ENCODE measurements around the gene MYBPC3. TPM values are rescaled to one million over a fixed set of nuclear protein-coding genes. Genes with fewer than 3 reads are reported as not detected.

The MYBPC3 gene
- total RNA-seq, 2 donors from 2014 or later, result 0.42 TPM; not detected in 1

GRCh38 chr11:47351156-47352126 lies 1.1 kb downstream of the MYBPC3 start:
- H3K9ac ChIP-seq (ENCODE audit: low read depth in 2 of 2, low read length in 2 of 2), result no peak overlapping the region
- DNase-seq, result no peak
- H3K36me3 ChIP-seq, result no peaks in the 10 kb centered on the region
- intact Hi-C loops (cut with DNase I), result loop anchor here (10.0 kb wide), 1 partner anchor 467 kb away; no protein-coding TSS in a partner anchor
- TF ChIP-seq CTCF (IDR thresholded peaks at IDR 0.05), result no peak
- H3K27ac ChIP-seq, result no peak overlapping the region
- H3K9me3 ChIP-seq, result no peaks in the 10 kb centered on the region
- no peaks in the 10 kb centered on the region for H3K4me1 ChIP-seq
- no peak overlapping the region for H3K4me3 ChIP-seq
- H3K27me3 ChIP-seq, result no peaks in the 10 kb centered on the region

GRCh38 chr11:47350315-47350714 lies 2.2 kb downstream of the MYBPC3 start:
- intact Hi-C loops (cut with DNase I), result loop anchor here (10.0 kb wide), 1 partner anchor 466 kb away; no protein-coding TSS in a partner anchor
- TF ChIP-seq CTCF (IDR thresholded peaks at IDR 0.05), result no peak

GRCh38 chr11:47349521-47350095 lies 2.9 kb downstream of the MYBPC3 start:
- Histone ChIP-seq H3K9me3 (no peaks in the 10 kb centered on the region), H3K9ac (ENCODE audit: low read depth in 2 of 2, low read length in 2 of 2) (no peak overlapping the region), H3K4me1 (no peaks in the 10 kb centered on the region), H3K4me3 (no peak overlapping the region), H3K27me3 (no peaks in the 10 kb centered on the region), H3K36me3 (no peaks in the 10 kb centered on the region), H3K27ac (no peak overlapping the region)
- TF ChIP-seq CTCF (IDR thresholded peaks at IDR 0.05), result no peak
- DNase-seq, result no peak
- intact Hi-C loops (cut with DNase I), result loop anchor here (10.0 kb wide), 1 partner anchor 465 kb away; no protein-coding TSS in a partner anchor

More at GRCh38 chr11:47350315-47350714, 2.2 kb downstream of the MYBPC3 start:
- DNase-seq, result no peak
- no peaks in the 10 kb centered on the region for H3K9me3 ChIP-seq
- H3K36me3 ChIP-seq, result no peaks in the 10 kb centered on the region
- H3K27ac ChIP-seq, result no peak overlapping the region
- no peaks in the 10 kb centered on the region for H3K27me3 ChIP-seq
- H3K4me3 ChIP-seq, result no peak overlapping the region
- H3K9ac ChIP-seq (ENCODE audit: low read depth in 2 of 2, low read length in 2 of 2), result no peak overlapping the region
- no peaks in the 10 kb centered on the region for H3K4me1 ChIP-seq

- no peaks in the 10 kb centered on the region for H3K4me1 ChIP-seq
- no peak overlapping the region for H3K9ac ChIP-seq (ENCODE audit: low read depth in 2 of 2, low read length in 2 of 2)
- H3K27ac ChIP-seq, result no peak overlapping the region
- H3K36me3 ChIP-seq, result no peaks in the 10 kb centered on the region
- no peaks in the 10 kb centered on the region for H3K27me3 ChIP-seq
- TF ChIP-seq CTCF (IDR thresholded peaks at IDR 0.05), result no peak
- DNase-seq, result no peak
- H3K9me3 ChIP-seq, result no peaks in the 10 kb centered on the region
- intact Hi-C loops (cut with DNase I), result no loop called here
- H3K4me3 ChIP-seq, result no peak overlapping the region
Observed at GRCh38 chr11:47348859-47349258, 3.6 kb downstream of the MYBPC3 start.

GRCh38 chr11:47348131-47348802 lies 4.2 kb downstream of the MYBPC3 start:
- no peaks in the 10 kb centered on the region for H3K27me3 ChIP-seq
- no peak overlapping the region for H3K4me3 ChIP-seq
- intact Hi-C loops (cut with DNase I), result no loop called here
- TF ChIP-seq CTCF (IDR thresholded peaks at IDR 0.05), result no peak
- DNase-seq, result no peak
- no peaks in the 10 kb centered on the region for H3K4me1 ChIP-seq
- no peaks in the 10 kb centered on the region for H3K9me3 ChIP-seq
- no peak overlapping the region for H3K27ac ChIP-seq
- no peak overlapping the region for H3K9ac ChIP-seq (ENCODE audit: low read depth in 2 of 2, low read length in 2 of 2)
- H3K36me3 ChIP-seq, result no peaks in the 10 kb centered on the region
